Endodermal cell (in vitro differentiated cells): Measurements from ENCODE around the gene L1TD1. TPM values are rescaled to one million over a fixed set of nuclear protein-coding genes. Genes with fewer than 3 reads are reported as not detected.

ENCODE experiments used
- DNase-seq: peaks from one replicate; pipeline ENCODE4 v3.0.0-alpha.2; 2017
- H3K27ac ChIP-seq: 2 replicates; pipeline ENCODE4 v1.5.1; 2013; ENCODE audit warnings: mild to moderate bottlenecking, low read depth, low read length, moderate library complexity
- H3K27me3 ChIP-seq: 2 replicates; pipeline ENCODE4 v1.6.1; 2013; ENCODE audit warnings: mild to moderate bottlenecking, low read length, moderate library complexity; ENCODE audit not compliant: insufficient read depth, control insufficient read depth, poor library complexity, severe bottlenecking
- H3K36me3 ChIP-seq: 2 replicates; pipeline ENCODE4 v1.7.0; 2013; ENCODE audit warnings: mild to moderate bottlenecking, low read length, moderate library complexity; ENCODE audit not compliant: control insufficient read depth, insufficient read depth
- H3K4me1 ChIP-seq: one replicate; pipeline ENCODE4 v1.7.0; 2013; ENCODE audit warnings: low read length; ENCODE audit not compliant: control insufficient read depth, insufficient read depth
- H3K4me3 ChIP-seq: 2 replicates; pipeline ENCODE4 v1.5.1; 2013; ENCODE audit warnings: mild to moderate bottlenecking, low read length, moderate library complexity
- H3K9ac ChIP-seq: 2 replicates; pipeline ENCODE4 v1.6.1; 2013; ENCODE audit warnings: mild to moderate bottlenecking, low read length, moderate library complexity; ENCODE audit not compliant: poor library complexity, severe bottlenecking; ENCODE audit errors: extremely low read depth
- H3K9me3 ChIP-seq: 2 replicates; pipeline ENCODE4 v1.6.1; 2013; ENCODE audit warnings: mild to moderate bottlenecking, low read length, moderate library complexity; ENCODE audit not compliant: control insufficient read depth
- H3K27ac Mint-ChIP-seq: 2 replicates; pipeline ENCODE4 v1.8.0; 2020; ENCODE audit warnings: mixed read lengths
- H3K27me3 Mint-ChIP-seq: 2 replicates; pipeline ENCODE4 v1.8.0; 2021; ENCODE audit warnings: mild to moderate bottlenecking, mixed read lengths; ENCODE audit not compliant: insufficient read depth
- H3K36me3 Mint-ChIP-seq: 2 replicates; pipeline ENCODE4 v1.8.0; 2020; ENCODE audit warnings: low read depth, mixed read lengths
- H3K4me1 Mint-ChIP-seq: 2 replicates; pipeline ENCODE4 v1.8.0; 2020; ENCODE audit warnings: mixed read lengths
- H3K4me3 Mint-ChIP-seq: 2 replicates; pipeline ENCODE4 v1.8.0; 2020; ENCODE audit warnings: mild to moderate bottlenecking, moderate library complexity, mixed read lengths
- H3K9me3 Mint-ChIP-seq: 2 replicates; pipeline ENCODE4 v1.8.0; 2020; ENCODE audit warnings: mild to moderate bottlenecking, mixed read lengths
- CTCF ChIP-seq: fragments of 200-600 bp; sonication (generic); conservative IDR thresholded peaks from 2 replicates; pipeline ENCODE4 v1.5.0; 2021; ENCODE audit warnings: antibody characterized with exemption, mild to moderate bottlenecking
- WGBS, 2 experiments: methylation state at CpG; one replicate each; pipeline versions ENCODE4 v1.1.5 to v1.1.7; 2013; ENCODE audit warnings: missing lambda C conversion rate in 2 of 2, mixed read lengths in 1 of 2; ENCODE audit not compliant: insufficient coverage in 1 of 2, insufficient read length in 1 of 2; 5-methylcytosine and 5-hydroxymethylcytosine counted together
- total RNA-seq, 2 donors: library from RNA; stranded (reverse); fragmentation: NEBNext Ultra II Directional in 1 of 2; extraction: Animal tissue kit (Norgen Biotek cat#: 25700) in 1 of 2; gene quantifications; 2 replicates in 1 of 2; 3 replicates in 1 of 2; pipeline ENCODE4 v1.2.1, GENCODE V29; 2021

The L1TD1 gene
- total RNA-seq, 2 donors from 2014 or later, result 66.7 to 200 TPM

- H3K36me3 Mint-ChIP-seq, result no peaks in the 10 kb centered on the region
- peak; percentile 87 for DNase-seq
- H3K27me3 Mint-ChIP-seq, result no peaks in the 10 kb centered on the region
- Histone ChIP-seq H3K4me3 (no peak overlapping the region), H3K9ac (no peak overlapping the region), H3K9me3 (peaks cover 15% of the 10 kb centered on the region), H3K27ac (no peak overlapping the region), H3K27me3 (no peaks in the 10 kb centered on the region), H3K36me3 (no peaks in the 10 kb centered on the region), H3K4me1 (peaks cover 2% of the 10 kb centered on the region)
- no peak for TF ChIP-seq CTCF
- H3K4me3 Mint-ChIP-seq, result no peak overlapping the region
- H3K27ac Mint-ChIP-seq, result no peak overlapping the region
- 64 to 77% methylated on average over 12 to 14 of the region's 14 CpGs for WGBS, 2 experiments
- H3K4me1 Mint-ChIP-seq, result peaks cover 16% of the 10 kb centered on the region
- H3K9me3 Mint-ChIP-seq, result peaks cover 16% of the 10 kb centered on the region
Observed at GRCh38 chr1:62247391-62248168, 52.9 kb downstream of the L1TD1 start.

GRCh38 chr1:62250126-62250726, 55.6 kb downstream of the L1TD1 start:
- WGBS, 2 experiments, result 83 to 93% methylated on average over 7 to 10 of the region's 10 CpGs
- Histone ChIP-seq H3K4me3 (no peak overlapping the region), H3K9me3 (no peaks in the 10 kb centered on the region), H3K4me1 (peaks cover 2% of the 10 kb centered on the region), H3K36me3 (no peaks in the 10 kb centered on the region), H3K9ac (no peak overlapping the region), H3K27ac (no peak overlapping the region), H3K27me3 (no peaks in the 10 kb centered on the region)
- peak; percentile 23 for TF ChIP-seq CTCF
- Mint-ChIP-seq H3K27me3 (no peaks in the 10 kb centered on the region), H3K9me3 (no peaks in the 10 kb centered on the region), H3K27ac (no peak overlapping the region), H3K4me1 (peaks cover 11% of the 10 kb centered on the region), H3K4me3 (no peak overlapping the region), H3K36me3 (no peaks in the 10 kb centered on the region)
- no peak for DNase-seq

- WGBS, 2 experiments, result 92 to 100% methylated on average over 2 to 4 of the region's 4 CpGs
- H3K27ac Mint-ChIP-seq, result no peak overlapping the region
- H3K27me3 ChIP-seq, result no peaks in the 10 kb centered on the region
- peaks cover 9% of the 10 kb centered on the region for H3K4me1 Mint-ChIP-seq
- H3K4me1 ChIP-seq, result peaks cover 5% of the 10 kb centered on the region
- H3K4me3 ChIP-seq, result no peak overlapping the region
- H3K27me3 Mint-ChIP-seq, result peaks cover 2% of the 10 kb centered on the region
- H3K9me3 ChIP-seq, result no peaks in the 10 kb centered on the region
- no peaks in the 10 kb centered on the region for H3K36me3 ChIP-seq
- no peaks in the 10 kb centered on the region for H3K36me3 Mint-ChIP-seq
- no peak for TF ChIP-seq CTCF
- DNase-seq, result no peak
- H3K27ac ChIP-seq, result no peak overlapping the region
- H3K9me3 Mint-ChIP-seq, result no peaks in the 10 kb centered on the region
- H3K4me3 Mint-ChIP-seq, result no peak overlapping the region
- no peak overlapping the region for H3K9ac ChIP-seq
Observed at GRCh38 chr1:62259551-62259950, 64.9 kb downstream of the L1TD1 start.
